Kidney (tissue), 14 donors: Measurements from ENCODE around the gene HHATL. TPM values are rescaled to one million over a fixed set of nuclear protein-coding genes. Genes with fewer than 3 reads are reported as not detected.

Experiments used
- DNase-seq, 5 donors: peaks; one replicate each; pipeline ENCODE4 v3.0.0-alpha.2; 2013 to 2020
- FAIRE-seq: peaks from 2 replicates; lab custom pipeline; 2012; peaks lifted over from hg19 to GRCh38; lab: Jason Lieb, UNC
- H3K27ac ChIP-seq, 2 donors: one replicate each; pipeline ENCODE4 v1.7.0; 2013; ENCODE audit warnings: low read depth in 2 of 2, low read length in 2 of 2, inconsistent platforms in 1 of 2
- H3K27me3 ChIP-seq: one replicate; pipeline ENCODE4 v1.7.1; 2013; ENCODE audit warnings: low read length, inconsistent platforms; ENCODE audit not compliant: control insufficient read depth, insufficient read depth
- H3K36me3 ChIP-seq, 3 donors: one replicate each; pipeline versions ENCODE4 v1.7.0 to v1.7.1; 2013; ENCODE audit warnings: low read length in 3 of 3, control low read depth in 1 of 3, inconsistent platforms in 1 of 3; ENCODE audit not compliant: insufficient read depth in 3 of 3, control insufficient read depth in 2 of 3
- H3K4me1 ChIP-seq, 3 donors: one replicate each; pipeline versions ENCODE4 v1.7.0 to v1.7.1; 2013; ENCODE audit warnings: low read length in 3 of 3, inconsistent platforms in 1 of 3, low read depth in 1 of 3; ENCODE audit not compliant: control insufficient read depth in 2 of 3, insufficient read depth in 2 of 3
- H3K4me3 ChIP-seq, 3 donors: one replicate each; pipeline versions ENCODE4 v1.7.0 to v1.8.1; 2013; ENCODE audit warnings: low read length in 3 of 3, control low read depth in 1 of 3, inconsistent platforms in 1 of 3
- H3K9ac ChIP-seq, 3 donors: one replicate each; pipeline versions ENCODE4 v1.7.0 to v1.7.1; 2013; ENCODE audit warnings: low read length in 3 of 3, control low read depth in 1 of 3, inconsistent platforms in 1 of 3
- H3K9me3 ChIP-seq, 3 donors: one replicate each; pipeline versions ENCODE4 v1.7.0 to v1.7.1; 2013; ENCODE audit warnings: low read length in 3 of 3, control low read depth in 1 of 3, inconsistent platforms in 1 of 3; ENCODE audit not compliant: control insufficient read depth in 2 of 3, insufficient read depth in 1 of 3
- CTCF ChIP-seq: IDR thresholded peaks from 3 replicates; pipeline ENCODE4 v1.5.1; 2012; ENCODE audit warnings: mild to moderate bottlenecking, moderate library complexity, borderline replicate concordance; ENCODE audit not compliant: insufficient read depth; ENCODE audit errors: extremely low read depth
- intact Hi-C: fragments of 100-400 bp; cut with DNase I; formaldehyde crosslinking; loops from one replicate; pipeline ENCODE4 v1.11.1; 2022
- polyA plus RNA-seq: library from polyadenylated mRNA; stranded (reverse); fragments of 350-450 nt; fragmentation: Illumina TruSeq; extraction: RNeasy Lipid Tissue Mini Kit (QIAGEN cat#74804); gene quantifications from one replicate; pipeline ENCODE4 v1.2.3, GENCODE V29; 2014; ENCODE audit warnings: low read depth, low replicate concordance; ENCODE audit not compliant: insufficient read depth
- total RNA-seq: library from RNA; stranded (reverse); fragmentation: NEBNext Ultra II Directional; extraction: Animal tissue kit (Norgen Biotek cat#: 25700); gene quantifications from one replicate; pipeline ENCODE4 v1.2.1, GENCODE V29; 2021
- donor health status: control.
- donor health status: control.
- donor health status: control.
- donor health status: control.
- donor health status: control.
- donor health status: DM: yes; HTN: yes; CAD: no.
- donor health status: Normal renal cell carcinoma (clear cell type).

HHATL gene
- total and polyA plus RNA-seq, 2 donors from 2014 or later = not detected

GRCh38 chr3:42649783-42650182 lies 52.8 kb downstream of the HHATL start:
- no peak for DNase-seq
- intact Hi-C loops = no loop called here

GRCh38 chr3:42649006-42649405 lies 53.6 kb downstream of the HHATL start:
- Histone ChIP-seq H3K4me3 (no peak overlapping the region), H3K9ac (no peak overlapping the region), H3K9me3 (no peaks in the 10 kb centered on the region), H3K27ac (no peak overlapping the region), H3K36me3 (peaks cover 4 to 14% (median 6%) of the 10 kb centered on the region in 3 donors), H3K27me3 (no peaks in the 10 kb centered on the region), H3K4me1 (peaks cover 0 to 16% (median 10%) of the 10 kb centered on the region in 3 donors)
- intact Hi-C loops = no loop called here
- FAIRE-seq (no peak), DNase-seq (no peak)
- no peak for TF ChIP-seq CTCF

More at GRCh38 chr3:42649783-42650182, 52.8 kb downstream of the HHATL start:
- no peak for TF ChIP-seq CTCF
- Histone ChIP-seq H3K27me3 (no peaks in the 10 kb centered on the region), H3K9me3 (no peaks in the 10 kb centered on the region), H3K36me3 (peaks cover 0 to 9% (median 1%) of the 10 kb centered on the region in 3 donors), H3K9ac (no peak overlapping the region), H3K4me1 (peaks cover 0 to 16% (median 10%) of the 10 kb centered on the region in 3 donors), H3K27ac (no peak overlapping the region), H3K4me3 (no peak overlapping the region)
- FAIRE-seq = no peak

- H3K27me3 ChIP-seq = no peaks in the 10 kb centered on the region
- FAIRE-seq = no peak
- H3K4me3 ChIP-seq = no peak overlapping the region
- H3K9me3 ChIP-seq = no peaks in the 10 kb centered on the region
- H3K4me1 ChIP-seq = peaks cover 0 to 9% (median 6%) of the 10 kb centered on the region in 3 donors
- no peak overlapping the region for H3K27ac ChIP-seq
- peaks cover 4 to 24% (median 15%) of the 10 kb centered on the region in 3 donors for H3K36me3 ChIP-seq
- intact Hi-C loops = no loop called here
- no peak for DNase-seq
- H3K9ac ChIP-seq = no peak overlapping the region
- no peak for TF ChIP-seq CTCF
Measured at GRCh38 chr3:42647821-42648459, 54.7 kb downstream of the HHATL start.

Other genes starting within 250 kb of the HHATL start
- gene VIPR1, start 200.2 kb downstream of the HHATL start, total RNA-seq = 4.9 TPM
- gene VIPR1, start 200.2 kb downstream of the HHATL start, polyA plus RNA-seq = 5.3 TPM
- gene SEC22C, start 120.8 kb downstream of the HHATL start, total RNA-seq = 43.6 TPM
- gene SEC22C, start 120.8 kb downstream of the HHATL start, polyA plus RNA-seq = 32.8 TPM
- gene SS18L2, start 111.9 kb downstream of the HHATL start, total RNA-seq = 18.8 TPM
- gene SS18L2, start 111.9 kb downstream of the HHATL start, polyA plus RNA-seq = 42.4 TPM
- gene NKTR, start 102.1 kb downstream of the HHATL start, total RNA-seq = 81.1 TPM
- 9.2 TPM for gene NKTR, start 102.1 kb downstream of the HHATL start, polyA plus RNA-seq
- gene ZBTB47, start 49.1 kb downstream of the HHATL start, total RNA-seq = 26.6 TPM
- 7.8 TPM for gene ZBTB47, start 49.1 kb downstream of the HHATL start, polyA plus RNA-seq
- gene KLHL40, start 17.3 kb downstream of the HHATL start, total RNA-seq = not detected
- not detected for gene KLHL40, start 17.3 kb downstream of the HHATL start, polyA plus RNA-seq
- gene CCDC13, start 70.5 kb upstream of the HHATL start, total RNA-seq = 5.3 TPM
- gene CCDC13, start 70.5 kb upstream of the HHATL start, polyA plus RNA-seq = 7.0 TPM
- 207 TPM for gene HIGD1A, start 101.7 kb upstream of the HHATL start, total RNA-seq
- 283 TPM for gene HIGD1A, start 101.7 kb upstream of the HHATL start, polyA plus RNA-seq
- gene ACKR2, start 106.6 kb upstream of the HHATL start, total RNA-seq = 8.9 TPM
- 0.86 TPM for gene ACKR2, start 106.6 kb upstream of the HHATL start, polyA plus RNA-seq
- 10.4 TPM for gene CYP8B1, start 173.1 kb upstream of the HHATL start, total RNA-seq
- 4.3 TPM for gene CYP8B1, start 173.1 kb upstream of the HHATL start, polyA plus RNA-seq
- 12.8 TPM for gene ZNF662, start 203.3 kb upstream of the HHATL start, total RNA-seq
- gene ZNF662, start 203.3 kb upstream of the HHATL start, polyA plus RNA-seq = 4.9 TPM